Aortic smooth muscle cell (primary cell): ENCODE results near the gene HAX1. TPM values are rescaled to one million over a fixed set of nuclear protein-coding genes. Genes with fewer than 3 reads are reported as not detected.

ENCODE experiments used
- total RNA-seq: library from RNA; depleted of rRNA; stranded (reverse); fragments of >200 nt; gene quantifications from 2 replicates; pipeline ENCODE4 v1.2.3, GENCODE V29; 2014

HAX1 gene
- 92.0 and 102 TPM in 2 replicates for total RNA-seq

DNA sequence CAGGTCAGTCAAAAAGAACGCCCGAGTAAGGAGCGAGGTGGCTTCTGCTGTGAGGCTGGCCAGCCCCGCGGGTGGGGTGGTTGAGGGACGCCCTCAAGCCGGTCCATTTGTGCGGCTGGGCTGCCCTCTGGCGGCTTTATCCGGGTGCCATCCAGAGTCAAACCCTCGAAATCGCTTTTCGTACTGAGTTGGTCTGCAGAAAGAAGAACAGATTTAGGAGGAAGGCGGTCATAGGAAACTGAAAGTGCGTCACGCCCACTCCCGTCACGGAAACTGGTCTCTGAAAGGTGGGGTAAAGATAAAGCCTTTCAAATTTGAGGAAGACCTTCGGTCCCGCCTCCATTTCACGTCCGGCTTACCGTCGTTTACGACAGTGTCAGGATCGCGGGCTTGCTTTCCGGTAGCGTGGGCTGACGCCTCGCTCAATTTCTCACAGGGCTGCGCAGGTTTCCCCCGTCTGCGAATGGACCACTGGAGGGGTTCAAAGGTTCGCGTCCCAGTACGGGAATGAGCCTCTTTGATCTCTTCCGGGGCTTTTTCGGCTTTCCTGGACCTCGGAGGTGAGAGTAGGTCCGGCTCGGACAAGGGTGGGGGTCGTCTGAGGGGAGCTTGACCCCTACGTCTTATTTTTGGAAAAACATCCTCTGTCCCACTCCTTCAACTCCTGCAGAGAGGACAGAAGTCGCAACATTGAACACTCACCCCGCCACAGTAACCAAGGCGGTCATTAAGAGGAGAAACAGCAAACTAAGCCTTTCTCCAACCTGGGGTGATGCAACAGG lies at the start of gene HAX1:
Gene HAX1 (plus strand): TSS at position 413 of the 782 bp plus-strand sequence. CDS start 95 bp downstream, at position 508.

DNA sequence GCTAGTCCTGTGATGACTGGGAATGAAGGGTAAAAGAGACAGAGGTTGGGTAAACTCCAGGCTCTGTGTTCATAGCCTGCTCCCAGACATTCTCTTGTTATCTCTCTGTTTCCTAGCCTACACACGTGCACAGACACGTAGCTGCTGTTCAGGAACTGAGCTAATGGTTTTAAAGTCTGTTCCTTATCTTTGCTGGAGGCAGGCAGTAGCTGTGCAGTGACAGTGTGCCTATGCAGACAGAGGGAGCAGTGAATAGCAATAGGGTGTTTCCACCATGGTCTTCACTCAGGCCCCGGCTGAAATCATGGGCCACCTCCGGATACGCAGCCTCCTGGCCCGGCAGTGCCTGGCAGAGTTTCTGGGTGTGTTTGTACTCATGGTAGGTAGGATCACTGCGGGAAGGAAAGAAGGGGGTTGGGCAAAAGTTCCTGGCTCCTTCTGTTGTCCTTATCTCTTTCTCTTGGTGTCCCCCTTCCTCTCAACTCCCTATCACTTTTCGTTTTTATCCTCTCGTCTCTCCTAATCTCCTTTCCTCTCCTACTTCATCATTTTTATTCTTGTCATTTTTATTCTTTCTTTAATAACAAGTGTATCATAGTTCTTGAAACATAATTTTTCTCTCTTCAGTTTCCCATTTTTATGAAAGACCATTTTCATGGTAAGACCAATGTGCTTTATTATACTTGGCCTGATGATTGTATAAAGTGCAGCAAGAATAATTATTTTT lies 48.6 kb downstream of the HAX1 start, which contains the start of gene AQP10:
Gene AQP10 (plus strand): TSS at position 212 of the 727 bp plus-strand sequence. CDS start 63 bp downstream, at position 275.

GRCh38 chr1:154324669-154325582 lies 52.5 kb downstream of the HAX1 start, which contains the start of gene ATP8B2:
ATP8B2 (plus strand) TSS chr1:154325525; CDS start chr1:154328142, 2,617 bp downstream.

Other genes starting within 250 kb of the HAX1 start
- gene NUP210L, start 117.6 kb upstream of the HAX1 start, total RNA-seq: 0.12 and 0.13 TPM in 2 replicates
- 595 and 615 TPM in 2 replicates for gene TPM3, start 80.5 kb upstream of the HAX1 start, total RNA-seq
- gene CFAP141, start 66.3 kb upstream of the HAX1 start, total RNA-seq: not detected in 2 replicates
- gene UBAP2L, start 51.7 kb upstream of the HAX1 start, total RNA-seq: 66.3 and 85.6 TPM in 2 replicates
- under 0.01 and 0.06 TPM in 2 replicates for gene AQP10, start 48.5 kb downstream of the HAX1 start, total RNA-seq
- 245 and 287 TPM in 2 replicates for gene ATP8B2, start 52.9 kb downstream of the HAX1 start, total RNA-seq
- gene IL6R, start 132.7 kb downstream of the HAX1 start, total RNA-seq: 11.8 and 22.7 TPM in 2 replicates
- gene TDRD10, start 229.6 kb downstream of the HAX1 start, total RNA-seq: under 0.01 and 0.06 TPM in 2 replicates
- gene SHE, start 229.8 kb downstream of the HAX1 start, total RNA-seq: 0.93 and 2.4 TPM in 2 replicates